SH-SY5Y (cell line): ENCODE measurements around the gene PPIL3.

Experiments used
- GATA2 ChIP-seq: IDR thresholded peaks from 2 replicates; pipeline ENCODE4 v1.6.1; 2011; ENCODE audit warnings: mild to moderate bottlenecking, low read depth, low read length
- GATA3 ChIP-seq: IDR thresholded peaks from 2 replicates; pipeline ENCODE4 v1.6.1; 2011; ENCODE audit warnings: low read depth, mild to moderate bottlenecking, low read length, moderate library complexity

DNA sequence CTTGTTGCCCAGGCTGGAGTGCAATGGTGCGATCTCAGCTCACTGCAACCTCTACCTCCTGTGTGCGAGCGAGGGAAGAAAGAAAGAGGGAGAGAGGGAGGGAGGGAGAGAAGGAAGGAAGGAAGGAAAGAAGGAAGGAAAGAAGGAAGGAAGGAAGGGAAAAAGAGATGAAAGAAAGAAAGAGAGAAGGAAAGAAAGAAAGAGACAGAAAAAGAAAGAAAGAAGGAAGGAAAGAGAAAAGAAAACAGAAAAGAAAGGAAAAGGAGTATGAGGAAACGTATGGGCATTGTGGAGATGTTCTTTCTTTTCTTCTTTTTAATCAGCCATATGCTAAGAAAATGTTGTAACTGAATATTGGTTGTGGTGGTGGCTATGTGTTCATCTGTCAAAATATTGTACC lies 40.9 kb downstream of the PPIL3 start:
- no peak for TF ChIP-seq GATA3
- no peak for TF ChIP-seq GATA2
